ENCODE data around the gene TBX15.

TBX15 gene

DNA sequence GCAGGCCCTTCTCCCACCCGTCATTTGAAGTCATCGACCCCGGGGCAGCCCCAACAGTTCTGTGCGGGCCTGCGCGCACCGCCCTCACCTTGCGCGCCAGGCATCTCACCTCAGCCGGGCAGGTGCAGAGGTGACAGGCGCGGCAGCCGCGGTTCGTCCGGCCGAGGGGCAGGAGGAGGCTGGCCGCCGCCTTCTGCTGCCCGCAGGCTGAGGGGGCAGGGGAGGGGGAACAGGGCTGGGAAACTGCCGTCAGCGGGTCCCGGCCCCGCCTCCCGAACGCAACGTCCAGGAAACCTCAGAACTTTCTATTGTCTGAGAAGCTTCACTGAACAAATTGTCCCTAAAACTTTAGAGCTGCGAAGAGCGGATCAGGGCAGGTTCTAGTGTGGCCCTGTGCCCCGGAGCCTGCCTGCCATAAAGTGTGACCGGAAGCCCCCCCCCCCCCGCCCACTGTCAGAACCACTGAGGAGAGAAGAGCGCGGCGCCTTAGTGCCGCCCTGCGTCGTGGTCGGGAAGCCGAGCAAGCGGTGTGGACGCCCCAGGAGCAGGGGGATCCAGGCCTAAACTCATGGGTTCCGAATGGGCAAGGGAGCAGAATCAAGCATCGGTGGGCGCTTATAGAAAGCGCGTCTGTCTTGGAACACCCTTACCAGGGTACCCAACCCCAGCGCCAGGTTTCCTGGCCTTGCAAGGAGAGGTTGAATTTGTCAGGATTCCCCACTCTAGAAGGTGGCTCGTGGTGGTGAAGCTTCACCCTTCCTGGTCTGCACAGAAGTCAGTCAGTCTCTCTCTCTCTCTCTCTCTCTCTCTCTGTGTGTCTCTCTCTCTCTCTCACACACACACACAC lies 13.3 kb upstream of the TBX15 start:
- DNase-seq, result no peak

DNA sequence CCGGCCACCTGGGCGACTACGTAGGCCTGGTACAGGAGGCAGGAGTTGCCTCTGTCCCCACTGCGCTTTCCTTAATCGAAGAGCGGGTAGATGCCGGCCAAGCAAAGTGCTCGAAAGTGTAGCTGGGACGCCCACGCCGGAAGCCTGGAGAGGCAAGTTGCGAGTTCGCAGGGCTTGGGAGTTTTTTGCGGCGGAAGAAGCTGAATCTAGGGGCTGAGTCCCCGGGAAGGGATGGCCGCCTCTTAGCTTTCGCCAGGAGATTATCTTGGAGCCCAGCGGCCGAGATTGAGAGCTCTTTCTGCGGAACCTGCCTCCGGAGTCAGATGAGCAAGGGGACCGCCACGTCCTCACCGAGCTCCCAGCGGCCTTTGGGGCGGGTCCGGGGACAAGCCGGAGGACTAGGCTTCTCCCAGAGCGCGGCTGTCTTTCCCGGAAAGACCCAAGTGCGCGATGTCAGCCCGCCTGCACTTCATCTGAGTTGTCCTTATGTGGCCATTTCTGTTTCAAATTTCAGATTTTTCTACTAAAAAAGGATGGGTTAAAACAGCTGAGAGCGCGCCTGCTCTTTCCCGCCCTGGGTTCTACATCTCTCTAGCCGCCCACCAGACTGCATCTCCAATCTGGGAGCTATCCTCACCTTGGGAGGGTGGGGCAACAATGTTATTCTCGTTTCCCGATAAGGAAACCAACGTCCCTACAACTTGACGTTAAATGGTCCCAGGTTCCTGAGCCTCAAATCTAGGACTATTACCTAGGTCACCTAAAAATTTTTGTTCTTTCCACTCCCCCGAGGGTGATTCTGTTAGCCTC lies 12.4 kb upstream of the TBX15 start:
- DNase-seq, result no peak

DNA sequence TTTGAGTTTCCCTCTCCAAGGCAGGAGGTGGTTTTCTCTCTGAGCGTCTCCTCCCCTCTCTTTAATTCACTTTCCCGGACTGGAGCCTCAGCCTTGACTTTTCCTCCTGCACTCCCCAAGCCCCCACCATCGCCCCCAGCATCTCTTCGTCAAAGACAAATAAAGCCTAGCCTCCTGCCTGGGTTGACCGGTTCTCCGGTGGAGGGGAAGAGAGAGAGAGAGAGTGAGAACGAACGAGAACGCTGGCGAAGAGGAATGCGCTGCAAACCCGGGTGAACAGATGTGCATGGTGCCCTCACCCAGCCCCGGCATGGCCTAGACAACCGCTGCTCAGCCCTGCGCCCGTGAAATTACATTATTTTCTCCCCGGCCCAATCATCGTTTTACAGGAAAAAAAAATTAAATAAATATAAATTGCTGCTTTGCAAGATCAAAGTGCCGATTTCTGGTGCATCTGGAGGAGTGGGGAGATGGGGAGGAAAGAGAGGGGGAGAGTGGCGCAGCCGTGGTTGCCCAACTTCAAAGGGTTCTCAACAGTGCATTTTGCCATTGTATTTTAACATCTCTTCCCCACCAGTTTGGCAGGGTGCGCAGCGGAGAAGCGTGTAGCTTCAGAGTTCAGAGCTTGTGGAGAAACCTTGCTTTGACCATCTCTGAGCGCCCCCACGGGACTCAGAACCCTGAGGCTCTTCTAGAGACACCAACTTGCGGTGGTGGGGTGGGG lies 11.4 kb upstream of the TBX15 start:
- no peak for DNase-seq

DNA sequence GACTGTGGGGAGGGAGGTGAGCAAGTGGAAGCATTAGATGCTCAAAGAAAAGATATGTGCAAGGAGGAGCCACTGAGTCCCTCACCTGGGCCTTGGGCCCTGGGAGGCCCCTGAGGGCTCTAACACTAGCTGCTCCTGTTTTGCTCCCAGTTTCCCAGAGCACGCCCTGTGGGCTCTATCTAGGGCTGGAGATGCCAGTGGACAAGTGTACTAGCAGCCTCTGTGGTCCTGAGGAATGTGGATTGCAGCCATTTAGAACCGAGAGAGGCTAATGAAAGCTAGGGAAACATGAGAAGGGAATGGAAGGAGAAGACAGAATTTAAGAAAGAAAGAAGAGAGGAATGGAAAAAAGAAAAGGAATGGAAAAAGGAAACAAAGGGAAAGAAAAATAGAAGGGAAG lies 10.0 kb upstream of the TBX15 start:
- no peak for DNase-seq

DNA sequence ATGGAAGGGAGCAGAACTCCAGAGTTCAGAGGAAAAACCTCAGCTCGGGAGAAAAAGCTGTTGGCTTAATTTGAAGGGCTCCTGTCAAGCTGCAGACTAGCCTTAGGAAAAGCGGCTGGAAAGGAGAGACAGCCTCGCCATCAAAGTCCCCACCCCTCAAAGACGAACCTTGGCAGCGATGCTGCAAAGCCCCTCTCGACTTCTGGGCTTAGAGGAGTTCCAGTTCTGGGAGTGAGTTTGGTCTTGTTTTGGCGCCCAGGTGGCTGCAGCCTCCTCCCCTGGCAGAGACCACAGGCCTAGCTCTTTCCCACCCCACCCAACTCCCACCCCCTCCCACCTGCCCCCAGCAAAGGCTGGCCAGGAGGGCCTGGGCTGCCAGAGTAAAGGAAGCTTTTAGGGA lies 9.1 kb upstream of the TBX15 start:
- no peak for DNase-seq

DNA sequence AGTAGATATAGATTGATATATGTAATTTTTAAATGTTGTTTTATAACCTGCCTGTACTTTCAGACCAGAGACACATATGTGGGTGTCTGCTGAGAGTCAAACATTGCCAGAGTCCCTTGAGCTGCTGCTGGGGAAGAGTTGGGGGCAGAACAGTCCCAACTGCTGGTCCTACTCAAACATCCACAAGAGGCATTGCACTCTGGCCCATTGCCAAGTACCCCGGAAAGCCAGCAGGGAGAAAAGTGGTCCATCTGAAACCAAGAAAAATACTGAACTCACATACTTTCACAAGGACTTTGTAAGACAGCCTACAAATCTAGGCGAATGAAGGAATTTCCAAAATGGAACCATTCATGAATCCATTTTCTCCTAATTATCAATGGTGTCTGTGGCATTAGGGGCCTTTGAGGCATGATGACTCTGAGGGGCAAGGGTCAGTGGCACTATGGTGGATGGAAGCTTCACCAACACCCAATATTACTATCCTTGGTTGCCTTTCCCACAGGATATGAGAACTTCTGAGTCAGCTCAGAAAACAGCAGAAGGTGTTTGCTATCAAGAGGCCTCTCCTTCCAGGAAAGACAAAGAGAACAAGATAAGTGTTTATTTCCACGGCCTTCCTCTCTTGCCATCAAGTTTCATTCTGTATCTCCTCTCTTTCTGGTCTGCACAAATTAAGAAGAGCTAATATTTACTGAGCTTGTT lies 7.3 kb upstream of the TBX15 start:
- no peak for DNase-seq

DNA sequence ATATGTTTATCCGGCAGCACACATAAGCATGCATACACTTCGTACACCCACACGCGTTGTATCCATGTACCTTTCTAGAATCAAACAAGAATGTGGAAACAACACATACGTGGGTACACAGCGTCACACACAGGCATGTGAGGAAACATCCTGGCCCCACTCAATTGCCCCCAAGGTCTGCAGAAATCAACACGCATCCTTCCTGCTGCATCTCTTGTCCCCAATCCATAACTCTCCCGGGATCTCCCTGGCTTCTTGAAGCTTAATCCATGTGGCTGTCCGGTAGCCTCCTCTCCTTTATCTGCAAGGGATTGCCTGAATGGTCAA lies 5.5 kb upstream of the TBX15 start:
- no peak for DNase-seq

DNA sequence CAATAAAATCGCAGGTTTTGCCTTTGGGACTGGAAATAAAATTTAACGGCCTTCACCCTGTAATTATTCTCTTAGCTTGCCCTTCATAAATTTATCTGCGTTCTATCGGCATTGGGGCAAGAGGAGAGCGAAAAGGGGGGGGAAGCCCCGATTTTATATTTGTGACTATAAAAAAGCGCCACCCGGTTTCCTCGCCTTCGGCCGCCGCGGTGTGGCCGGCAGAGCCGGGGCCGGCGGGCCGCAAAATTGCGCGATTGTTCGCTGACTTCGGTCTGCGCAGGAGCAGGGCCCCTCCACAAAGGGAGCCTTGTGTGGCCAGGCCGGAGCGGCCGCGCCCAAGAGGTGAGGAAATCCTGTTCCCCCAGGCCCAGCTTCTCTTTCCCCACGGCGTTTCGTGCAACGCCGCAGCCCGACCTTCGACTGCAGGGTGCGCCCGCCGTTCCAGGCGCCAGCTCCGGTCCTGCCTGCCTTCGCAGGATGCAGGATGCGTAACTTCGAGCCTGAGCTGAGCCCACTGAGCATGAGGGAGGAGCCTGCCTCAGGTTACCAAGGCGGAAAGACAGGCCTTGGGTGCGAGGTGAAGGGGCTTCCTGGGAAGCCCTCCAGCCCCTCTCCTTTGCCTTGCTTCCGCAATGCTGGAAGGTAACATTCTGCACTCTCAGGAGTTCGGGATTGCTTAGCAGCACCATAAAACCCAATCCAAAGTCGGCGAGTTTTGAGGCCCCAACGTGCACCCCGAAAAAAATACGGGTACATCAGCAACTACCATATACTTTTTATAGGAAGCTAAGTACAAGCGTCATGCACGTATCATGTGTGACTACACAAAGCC lies 4.9 kb upstream of the TBX15 start:
- DNase-seq, result no peak

DNA sequence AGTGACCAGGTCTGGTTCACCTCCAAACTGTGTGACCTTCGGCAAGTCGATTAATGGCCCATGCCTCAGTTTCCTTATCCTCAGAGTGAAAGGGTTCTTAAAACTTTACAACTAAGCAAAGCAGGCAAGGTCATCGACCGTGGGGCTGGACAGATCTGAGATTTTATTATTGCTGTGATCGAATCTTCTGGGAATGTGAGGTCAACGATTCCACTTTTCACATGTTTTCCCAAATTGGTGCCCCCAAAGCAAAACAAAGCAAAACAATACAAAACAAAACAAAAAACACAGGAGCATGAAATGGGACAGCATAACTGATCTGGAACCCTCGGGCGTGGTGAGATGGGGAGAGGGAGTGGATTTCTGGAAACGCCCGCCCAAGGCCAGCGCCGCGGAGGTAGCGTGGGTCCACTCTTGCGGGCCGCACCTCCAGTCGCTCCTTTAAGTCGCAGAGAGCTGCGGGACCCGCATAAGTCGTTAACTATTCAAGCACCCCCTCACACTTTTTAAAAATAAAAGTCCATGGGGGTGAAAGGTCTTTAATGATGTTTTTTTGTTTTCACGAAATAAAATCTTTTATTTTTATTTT lies 4.2 kb upstream of the TBX15 start:
- DNase-seq, result no peak

DNA sequence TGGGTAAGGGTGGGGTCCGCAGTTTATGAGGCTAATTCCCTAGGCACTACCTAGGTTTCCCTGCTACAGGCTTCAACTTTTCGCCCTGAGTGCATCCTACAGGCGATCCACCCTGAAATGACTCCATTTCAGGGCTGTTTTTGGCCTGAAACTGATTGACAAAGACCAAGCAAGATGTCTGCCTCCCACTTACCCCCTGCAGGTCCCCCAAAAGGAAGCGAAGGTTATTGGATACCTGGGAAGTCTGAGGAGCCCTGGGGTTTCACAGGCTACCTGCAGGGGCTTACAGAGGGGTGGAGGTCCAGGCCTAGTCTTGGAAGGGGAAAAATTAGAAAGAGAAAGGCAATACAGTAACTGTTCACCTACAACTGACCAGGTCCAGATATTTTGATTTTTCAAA lies 3.3 kb upstream of the TBX15 start:
- DNase-seq, result no peak

DNA sequence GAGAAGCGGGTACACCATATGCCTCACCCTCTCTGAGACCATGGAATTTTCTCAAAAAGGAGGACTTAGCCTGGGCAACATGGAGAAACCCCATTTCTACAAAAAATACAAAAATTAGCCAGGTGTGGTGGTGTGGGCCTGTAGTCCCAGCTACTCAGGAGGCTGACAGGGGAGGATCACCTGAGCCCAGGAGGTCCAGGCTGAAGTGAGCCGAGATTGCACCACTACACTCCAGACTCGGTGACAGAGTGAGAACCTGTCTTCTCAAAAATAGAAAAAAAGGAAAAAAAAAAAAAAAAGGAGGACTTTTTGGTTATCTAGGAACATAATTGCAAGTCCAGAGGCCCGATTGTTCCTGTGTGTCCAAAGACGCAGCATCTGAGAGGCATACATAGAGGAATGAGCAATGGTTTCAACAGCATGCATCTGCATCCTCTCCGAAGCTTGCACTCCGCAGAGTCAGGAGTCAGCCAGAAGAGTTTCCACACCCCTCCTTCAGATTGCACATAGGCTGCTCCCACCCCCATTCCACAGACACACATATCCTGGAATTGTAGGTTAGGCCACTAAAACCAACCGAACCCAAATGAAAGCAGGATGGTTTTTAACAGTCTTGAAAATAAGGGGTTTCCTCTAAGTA lies 2.5 kb upstream of the TBX15 start:
- DNase-seq, result no peak

DNA sequence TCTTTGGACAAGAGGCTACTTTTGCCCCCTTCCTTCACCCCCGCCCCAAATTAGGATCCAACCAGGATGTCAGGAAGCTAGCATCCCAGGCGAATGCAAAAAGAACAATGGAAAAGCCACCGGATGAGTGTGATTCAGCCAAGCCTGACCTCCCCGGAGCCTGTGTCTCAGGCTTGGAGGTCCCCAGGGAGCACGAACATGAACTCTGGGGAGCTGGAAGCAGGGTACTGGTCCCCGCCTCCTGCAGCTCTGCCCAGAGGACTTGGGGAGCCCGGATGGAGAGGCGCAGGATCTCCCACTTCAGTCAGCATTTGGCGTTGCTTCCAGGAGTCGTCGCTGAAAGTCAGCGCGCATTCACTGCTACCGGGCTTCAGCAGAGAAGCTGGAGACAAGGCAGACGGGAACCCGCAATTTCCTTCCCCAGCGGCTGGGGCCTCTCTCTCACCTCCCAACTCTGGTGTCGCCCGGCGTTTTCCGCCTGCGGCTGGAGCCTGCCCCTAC lies 1.8 kb upstream of the TBX15 start:
- no peak for DNase-seq

DNA sequence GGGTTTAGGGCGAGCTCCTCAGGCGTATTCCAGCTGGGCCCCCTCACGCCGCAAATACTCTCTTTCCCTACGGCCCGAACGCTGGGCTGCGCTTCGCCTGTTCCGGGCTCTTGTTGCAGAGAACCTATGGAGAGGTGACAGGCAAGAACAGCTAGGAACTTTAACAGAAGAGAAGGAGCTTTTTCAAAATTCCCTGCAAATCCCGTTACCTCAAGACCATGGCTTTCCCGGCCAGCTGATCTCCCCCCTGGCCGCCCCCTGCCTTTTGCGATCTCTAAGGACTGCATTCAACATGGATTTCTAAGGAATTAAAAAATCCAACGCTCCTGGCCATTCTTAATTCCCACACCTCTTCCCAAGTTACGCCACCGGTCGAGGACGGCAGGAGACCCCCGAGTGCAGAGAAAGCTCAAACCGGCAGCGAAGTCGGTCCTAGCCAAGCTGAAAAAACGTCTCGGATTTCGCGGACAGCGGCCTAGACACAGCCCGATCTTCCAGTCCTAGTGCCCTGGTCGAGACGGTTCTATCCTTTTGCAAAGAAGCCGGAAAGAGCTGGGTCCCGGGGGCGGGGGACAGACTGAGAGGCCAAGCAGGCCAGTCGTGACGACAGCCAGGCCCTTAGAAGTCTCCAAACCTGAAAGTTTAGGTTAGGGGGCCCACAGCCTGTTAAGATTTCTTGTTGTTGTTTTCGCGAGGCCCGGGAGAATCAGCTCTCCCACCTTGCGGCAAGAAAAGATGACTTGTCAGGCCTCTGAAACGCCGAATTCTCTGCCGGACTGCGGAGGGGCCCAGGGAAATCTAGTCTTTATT lies 1.1 kb upstream of the TBX15 start:
- DNase-seq, result no peak

DNA sequence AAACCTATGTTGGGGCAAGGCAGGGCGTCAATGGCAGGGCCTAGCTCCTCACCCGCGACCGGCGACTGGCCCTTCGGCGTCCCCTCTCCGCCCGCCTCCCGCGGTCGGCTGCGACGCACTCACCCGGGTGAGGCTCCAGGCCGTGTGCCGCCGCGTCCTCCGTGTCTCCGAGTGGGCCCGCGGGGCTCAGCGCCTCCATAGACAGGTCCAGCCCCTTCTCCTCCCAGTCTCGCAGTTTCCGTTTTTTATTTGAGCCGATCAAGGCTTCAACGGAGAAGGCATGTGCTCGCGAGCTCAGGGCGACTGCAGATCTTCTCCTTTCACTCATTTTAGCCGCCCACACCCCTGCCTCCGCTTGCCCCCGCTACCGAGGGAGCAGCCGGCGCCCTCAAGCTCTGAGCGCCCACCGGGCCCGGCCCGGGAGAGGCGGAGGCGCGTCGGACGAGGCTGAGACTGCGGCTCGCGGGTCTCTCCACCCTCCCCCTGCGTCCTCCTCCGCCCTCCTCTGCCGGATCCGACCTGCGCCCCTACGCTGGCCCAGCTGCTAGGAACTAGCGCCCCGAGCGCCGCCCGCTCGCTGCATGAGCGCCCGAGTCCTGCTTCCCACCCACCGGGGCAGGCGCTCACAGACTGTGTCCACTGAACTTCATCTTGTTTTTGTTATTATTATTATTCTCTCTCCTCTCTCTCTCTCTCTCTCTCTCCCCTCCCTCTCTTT lies 516 bp downstream of the TBX15 start:
- DNase-seq, result no peak

DNA sequence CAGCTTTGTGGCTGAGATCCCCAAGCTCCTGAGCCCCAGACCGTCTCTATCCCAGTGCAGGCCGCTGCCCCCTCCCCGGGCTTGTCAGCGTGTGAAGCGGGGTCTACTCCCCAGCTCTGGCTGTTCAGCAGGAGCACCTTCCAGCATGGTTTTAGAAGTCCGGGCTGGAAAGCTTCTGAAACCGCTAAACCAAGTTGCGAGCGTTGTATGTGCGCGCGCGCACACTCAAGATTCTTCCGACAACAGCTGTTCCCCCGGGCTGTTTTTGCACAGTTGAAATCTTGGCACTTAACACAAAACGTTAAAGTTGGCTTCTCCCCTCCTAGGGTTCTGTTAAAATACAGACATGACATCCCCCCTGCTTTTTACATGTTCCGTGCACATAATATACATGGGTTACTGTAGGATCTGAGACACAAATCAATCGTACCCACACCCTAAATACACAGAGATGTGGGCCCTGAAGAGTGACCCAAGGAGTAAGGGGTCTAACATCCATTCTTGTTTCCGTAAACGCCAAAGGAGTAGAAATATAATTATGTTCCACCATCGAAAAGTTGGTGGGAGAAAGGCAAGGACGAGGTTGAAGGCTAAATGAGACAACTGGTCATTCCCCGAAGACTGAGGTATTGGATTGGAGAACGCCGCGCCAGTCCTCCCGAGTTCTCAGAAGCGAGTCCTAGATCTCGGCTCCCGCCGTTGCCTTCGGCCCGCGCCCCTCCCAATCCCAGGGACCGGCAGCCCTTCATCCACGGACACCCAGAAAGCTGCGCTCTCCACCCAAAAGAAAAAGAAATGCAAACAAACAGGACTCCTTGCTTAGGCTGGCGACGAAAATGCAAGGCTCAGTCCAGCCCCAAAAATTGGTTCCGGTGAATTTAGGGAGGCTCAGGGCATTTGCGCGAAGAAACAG lies 1.3 kb downstream of the TBX15 start:
- DNase-seq, result no peak

DNA sequence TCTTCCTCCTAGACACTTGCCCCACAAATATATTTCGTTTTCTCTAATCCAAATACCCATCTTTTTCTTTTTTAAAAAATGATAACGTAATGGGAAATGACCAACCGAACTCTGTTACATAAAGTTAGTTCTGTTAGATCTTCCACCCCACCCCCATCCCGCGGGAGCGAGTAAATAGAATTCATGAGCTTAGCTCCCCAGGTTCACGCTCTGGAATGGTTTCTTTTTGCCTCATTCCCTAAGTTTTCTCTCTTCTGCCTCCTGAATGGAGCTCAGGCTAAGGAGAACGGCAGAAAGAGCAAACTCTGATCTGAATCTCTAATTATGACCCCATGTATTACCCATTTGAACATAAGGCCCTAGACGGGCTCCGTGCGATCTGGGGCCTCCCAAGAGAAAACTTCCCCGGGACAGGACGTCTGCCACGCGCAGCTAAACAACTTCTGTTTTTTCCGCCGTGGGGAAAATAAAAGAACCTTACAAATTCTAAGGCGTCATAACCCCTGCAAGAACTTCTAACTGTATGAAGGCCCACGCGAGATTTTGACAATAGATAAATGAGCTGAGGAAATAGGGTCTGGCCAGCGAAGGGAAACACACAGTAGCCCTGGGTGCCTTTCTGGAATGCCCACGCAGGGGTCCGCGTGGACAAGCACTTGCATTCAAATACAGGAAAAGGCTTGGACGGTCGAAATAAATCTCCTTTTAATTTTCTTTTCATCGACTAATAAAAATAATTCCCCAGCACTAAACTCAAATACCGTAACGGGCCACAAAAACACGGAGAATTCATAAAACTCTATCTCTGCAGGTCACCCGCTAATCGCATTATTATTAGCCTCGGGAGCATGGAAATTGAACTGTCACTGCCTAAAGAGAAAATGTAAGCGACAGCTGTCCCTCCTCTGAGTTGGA lies 2.2 kb downstream of the TBX15 start:
- DNase-seq, result no peak

All from activated CD8-positive, alpha-beta memory T cell treated with anti-CD3 and anti-CD28 coated beads for 24 hours (primary cell).